Activated CD8-positive, alpha-beta T cell treated with anti-CD3 and anti-CD28 coated beads, Interleukin-2, amount 10 ng/mL, durations not matched to agents 7 days and 5 days (primary cell): ENCODE results near the gene DENND4B. TPM values are rescaled to one million over a fixed set of nuclear protein-coding genes. Genes with fewer than 3 reads are reported as not detected.

Source experiments
- ATAC-seq: fragments of 150-1000 bp; cut with Tn5 transposase; one replicate; pipeline ENCODE4 v1.10.0; 2021; ENCODE audit warnings: moderate library complexity
- CTCF ChIA-PET: fragments of 350-600 bp; sonication (Branson Sonifier 250); formaldehyde crosslinking; loops from one replicate; lab custom pipeline; 2021; ENCODE audit warnings: antibody characterized with exemption; lab: Charles Lee
- POLR2A ChIA-PET: fragments of 350-600 bp; sonication (Branson Sonifier 250); formaldehyde crosslinking; loops from one replicate; lab custom pipeline; 2021; ENCODE audit warnings: antibody characterized with exemption; lab: Charles Lee
- DNase-seq: peaks from one replicate; pipeline ENCODE4 v3.0.0-alpha.2; 2020
- H3K27ac Mint-ChIP-seq: one replicate; pipeline ENCODE4 v1.8.0; 2021; ENCODE audit warnings: mild to moderate bottlenecking, mixed read lengths
- H3K27me3 Mint-ChIP-seq: one replicate; pipeline ENCODE4 v1.8.0; 2021; ENCODE audit warnings: low read depth, mixed read lengths
- H3K36me3 Mint-ChIP-seq: one replicate; pipeline ENCODE4 v1.8.0; 2021; ENCODE audit warnings: low read depth, mixed read lengths
- H3K4me1 Mint-ChIP-seq: one replicate; pipeline ENCODE4 v1.8.0; 2021; ENCODE audit warnings: low read depth, mixed read lengths
- H3K4me3 Mint-ChIP-seq: one replicate; pipeline ENCODE4 v1.8.0; 2021; ENCODE audit warnings: mild to moderate bottlenecking, mixed read lengths
- H3K9me3 Mint-ChIP-seq: one replicate; pipeline ENCODE4 v1.8.0; 2022; ENCODE audit warnings: mixed read lengths; ENCODE audit not compliant: insufficient read depth
- total RNA-seq, 2 experiments: library from RNA; stranded (reverse); gene quantifications; one replicate each; pipeline ENCODE4 v1.2.3, GENCODE V29; 2021

DENND4B gene
- total RNA-seq, 2 experiments from 2014 or later, result 140 to 143 TPM

GRCh38 chr1:153945131-153945794 lies 1.3 kb downstream of the DENND4B start:
- H3K27me3 Mint-ChIP-seq, result no peaks in the 10 kb centered on the region
- H3K9me3 Mint-ChIP-seq, result no peaks in the 10 kb centered on the region
- ChIA-PET POLR2A (interaction anchor here (0.6 to 5.9 kb wide), 23 partner anchors 9 to 286 kb away, joined by 3 to 71 read pairs (median 4); partner anchors contain the start of genes CREB3L4, CRTC2, GATAD2B and JTB), CTCF (interaction anchor here (0.8 to 5.5 kb wide), 23 partner anchors 12 to 410 kb away, joined by 3 to 70 read pairs (median 6); partner anchors contain the start of genes CREB3L4, CRTC2, GATAD2B and ILF2)
- peak overlapping the region; percentile 96 for H3K4me3 Mint-ChIP-seq
- peaks cover 26% of the 10 kb centered on the region for H3K4me1 Mint-ChIP-seq
- H3K36me3 Mint-ChIP-seq, result peaks cover 71% of the 10 kb centered on the region
- peak overlapping the region; percentile 97 for H3K27ac Mint-ChIP-seq
- DNase-seq (peak; percentile 93), ATAC-seq (peak; percentile 74)

DNA sequence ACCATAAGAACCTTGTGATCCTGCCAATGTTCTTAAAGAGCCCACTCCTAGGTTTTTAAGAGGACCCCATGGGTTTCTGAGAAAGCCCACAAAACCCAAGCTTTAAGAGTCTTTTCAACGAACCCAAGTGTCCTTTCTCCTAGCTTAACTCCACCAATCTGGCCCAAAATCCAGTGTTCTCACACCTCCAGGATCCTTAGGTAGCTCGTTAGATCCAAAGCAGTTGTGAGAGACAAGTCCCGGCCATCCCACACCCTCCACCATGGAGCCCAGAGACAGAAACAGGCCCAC lies 1.7 kb downstream of the DENND4B start:
- ATAC-seq, result no peak
- CTCF ChIA-PET, result interaction anchor here (0.8 to 5.5 kb wide), 17 partner anchors 13 to 410 kb away, joined by 3 to 70 read pairs (median 4); partner anchors contain the start of genes CREB3L4, CRTC2, GATAD2B and ILF2

GRCh38 chr1:153944005-153944826 lies 2.3 kb downstream of the DENND4B start:
- H3K4me3 Mint-ChIP-seq, result peak overlapping the region; percentile 96
- no peaks in the 10 kb centered on the region for H3K9me3 Mint-ChIP-seq
- peaks cover 77% of the 10 kb centered on the region for H3K36me3 Mint-ChIP-seq
- H3K4me1 Mint-ChIP-seq, result peaks cover 26% of the 10 kb centered on the region
- DNase-seq, result peak; percentile 50
- ChIA-PET POLR2A (interaction anchor here (0.6 to 5.9 kb wide), 18 partner anchors 8 to 329 kb away, joined by 3 to 71 read pairs (median 6); partner anchors contain the start of genes CREB3L4, CRTC2, GATAD2B and JTB), CTCF (interaction anchor here (0.8 to 5.5 kb wide), 15 partner anchors 13 to 409 kb away, joined by 3 to 70 read pairs (median 4); partner anchors contain the start of genes CREB3L4, CRTC2, GATAD2B and JTB)
- no peak for ATAC-seq
- H3K27ac Mint-ChIP-seq, result peak overlapping the region; percentile 97
- H3K27me3 Mint-ChIP-seq, result no peaks in the 10 kb centered on the region

More for the DNA sequence above, 1.7 kb downstream of the DENND4B start:
- Mint-ChIP-seq H3K27me3 (no peaks in the 10 kb centered on the region), H3K27ac (peak overlapping the region; percentile 97), H3K9me3 (no peaks in the 10 kb centered on the region), H3K4me1 (peaks cover 26% of the 10 kb centered on the region), H3K4me3 (peak overlapping the region; percentile 96), H3K36me3 (peaks cover 71% of the 10 kb centered on the region)
- DNase-seq, result no peak
- POLR2A ChIA-PET, result interaction anchor here (0.6 to 5.9 kb wide), 19 partner anchors 8 to 285 kb away, joined by 3 to 71 read pairs (median 6); partner anchors contain the start of genes CREB3L4, CRTC2, GATAD2B and JTB

- ChIA-PET POLR2A (interaction anchor here (4.5 to 5.9 kb wide), 2 partner anchors 14 to 20 kb away, joined by 63 to 71 read pairs; partner anchors contain the start of genes CRTC2 and GATAD2B), CTCF (interaction anchor here (1.1 to 5.5 kb wide), 3 partner anchors 14 to 145 kb away, joined by 3 to 70 read pairs (median 48); partner anchors contain the start of genes CRTC2 and GATAD2B)
- no peak for DNase-seq
- no peak for ATAC-seq
- H3K27ac Mint-ChIP-seq, result peak overlapping the region; percentile 97
- no peaks in the 10 kb centered on the region for H3K27me3 Mint-ChIP-seq
- no peaks in the 10 kb centered on the region for H3K9me3 Mint-ChIP-seq
- peaks cover 73% of the 10 kb centered on the region for H3K36me3 Mint-ChIP-seq
- peaks cover 26% of the 10 kb centered on the region for H3K4me1 Mint-ChIP-seq
- H3K4me3 Mint-ChIP-seq, result no peak overlapping the region
These were observed 3.6 kb downstream of the DENND4B start for GRCh38 chr1:153942766-153943549.

DNA sequence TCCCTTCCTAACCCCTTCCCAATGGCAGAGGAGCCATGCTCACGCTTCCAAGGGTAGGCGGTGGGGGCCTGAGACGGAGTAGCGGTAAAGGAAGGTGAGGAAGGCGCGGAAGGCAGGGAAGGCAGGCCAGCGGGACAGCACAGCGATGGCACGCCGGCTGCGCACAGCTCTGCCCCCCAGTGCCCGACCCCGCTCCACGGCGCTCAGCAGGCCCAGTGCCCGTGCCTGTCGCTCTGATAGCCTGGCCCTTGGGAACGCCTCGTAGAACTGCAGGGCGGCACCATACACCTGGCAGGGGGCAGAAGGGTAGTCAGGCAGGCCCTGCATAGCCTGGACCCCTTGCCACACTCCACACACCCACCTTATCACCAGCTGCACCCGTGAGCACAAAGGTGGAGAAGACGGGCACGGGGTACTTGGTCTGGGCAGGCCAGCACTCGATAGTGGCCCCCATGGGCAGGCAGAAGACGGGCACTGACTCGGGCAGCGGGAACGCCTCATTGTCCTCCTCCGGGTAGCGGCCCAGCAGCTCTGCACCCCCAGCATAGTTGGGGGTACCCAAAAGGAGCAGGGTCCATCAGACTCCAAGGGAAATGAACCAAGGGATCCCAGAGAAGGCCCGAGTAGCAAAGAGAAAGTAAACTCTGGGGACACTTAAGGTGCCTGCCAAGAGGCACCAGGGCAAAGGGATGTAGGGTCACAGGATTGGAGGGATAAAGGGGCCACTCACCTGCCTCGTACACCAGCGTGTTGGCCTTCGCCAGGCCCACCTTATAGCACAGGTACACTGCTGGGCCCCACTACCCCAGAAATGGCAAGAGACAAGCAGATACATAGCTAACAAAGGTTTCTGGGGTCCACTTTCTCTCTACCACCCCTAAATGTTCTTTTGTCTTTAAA lies 4.4 kb downstream of the DENND4B start:
- CTCF ChIA-PET, result interaction anchor here (1.1 kb wide), 1 partner anchor 144 kb away, joined by 3 read pairs; no protein-coding TSS in a partner anchor

DNA sequence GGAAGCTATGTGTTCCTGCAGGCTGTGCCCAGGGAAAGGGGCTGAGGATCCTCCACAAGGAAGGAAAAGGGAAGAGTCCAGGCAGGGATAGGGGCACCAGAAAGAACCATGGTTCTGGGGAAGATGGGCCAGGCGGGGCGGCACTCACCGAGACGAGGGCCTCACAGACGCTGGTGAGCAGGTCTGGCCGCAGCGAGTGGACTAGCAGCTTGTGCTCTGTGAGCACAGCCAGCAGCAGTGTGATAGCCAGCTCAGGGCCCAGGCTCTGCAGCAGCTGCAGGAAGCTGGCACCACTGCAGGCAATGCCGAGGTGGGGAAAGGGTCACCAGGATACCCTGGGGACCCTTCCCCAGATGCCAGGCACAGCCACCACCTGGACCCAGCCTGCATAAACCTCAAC lies 5.8 kb downstream of the DENND4B start:
- ATAC-seq (no peak), DNase-seq (no peak)
- peaks cover 18% of the 10 kb centered on the region for H3K4me1 Mint-ChIP-seq
- peak overlapping the region; percentile 39 for H3K27ac Mint-ChIP-seq
- peaks cover 83% of the 10 kb centered on the region for H3K36me3 Mint-ChIP-seq
- H3K27me3 Mint-ChIP-seq, result no peaks in the 10 kb centered on the region
- no peak overlapping the region for H3K4me3 Mint-ChIP-seq
- no peaks in the 10 kb centered on the region for H3K9me3 Mint-ChIP-seq
- POLR2A ChIA-PET, result interaction anchor here (1.3 to 2.1 kb wide), 2 partner anchors 17 to 49 kb away, joined by 4 to 11 read pairs; partner anchors contain the start of gene GATAD2B
- CTCF ChIA-PET, result interaction anchor here (1.2 to 2.0 kb wide), 3 partner anchors 17 to 144 kb away, joined by 3 to 5 read pairs (median 4); partner anchors contain the start of genes CREB3L4 and GATAD2B

More for the DNA sequence above, 4.4 kb downstream of the DENND4B start:
- H3K9me3 Mint-ChIP-seq, result no peaks in the 10 kb centered on the region
- no peak overlapping the region for H3K4me3 Mint-ChIP-seq
- peak overlapping the region; percentile 43 for H3K27ac Mint-ChIP-seq
- POLR2A ChIA-PET, result interaction anchor here (1.3 kb wide), 1 partner anchor 48 kb away, joined by 4 read pairs; no protein-coding TSS in a partner anchor
- H3K36me3 Mint-ChIP-seq, result peaks cover 75% of the 10 kb centered on the region
- DNase-seq, result no peak
- no peak for ATAC-seq
- H3K27me3 Mint-ChIP-seq, result no peaks in the 10 kb centered on the region
- H3K4me1 Mint-ChIP-seq, result peaks cover 23% of the 10 kb centered on the region

GRCh38 chr1:153939476-153939875 lies 7.0 kb downstream of the DENND4B start:
- H3K27ac Mint-ChIP-seq, result no peak overlapping the region
- H3K4me3 Mint-ChIP-seq, result no peak overlapping the region
- no peaks in the 10 kb centered on the region for H3K27me3 Mint-ChIP-seq
- peaks cover 86% of the 10 kb centered on the region for H3K36me3 Mint-ChIP-seq
- POLR2A ChIA-PET, result interaction anchor here (0.7 to 2.1 kb wide), 3 partner anchors 10 to 16 kb away, joined by 4 to 11 read pairs (median 7); partner anchors contain the start of gene GATAD2B
- no peaks in the 10 kb centered on the region for H3K9me3 Mint-ChIP-seq
- DNase-seq (no peak), ATAC-seq (no peak)
- CTCF ChIA-PET, result interaction anchor here (1.3 to 2.0 kb wide), 3 partner anchors 10 to 28 kb away, joined by 4 to 5 read pairs (median 4); partner anchors contain the start of genes CREB3L4 and GATAD2B
- peaks cover 14% of the 10 kb centered on the region for H3K4me1 Mint-ChIP-seq

DNA sequence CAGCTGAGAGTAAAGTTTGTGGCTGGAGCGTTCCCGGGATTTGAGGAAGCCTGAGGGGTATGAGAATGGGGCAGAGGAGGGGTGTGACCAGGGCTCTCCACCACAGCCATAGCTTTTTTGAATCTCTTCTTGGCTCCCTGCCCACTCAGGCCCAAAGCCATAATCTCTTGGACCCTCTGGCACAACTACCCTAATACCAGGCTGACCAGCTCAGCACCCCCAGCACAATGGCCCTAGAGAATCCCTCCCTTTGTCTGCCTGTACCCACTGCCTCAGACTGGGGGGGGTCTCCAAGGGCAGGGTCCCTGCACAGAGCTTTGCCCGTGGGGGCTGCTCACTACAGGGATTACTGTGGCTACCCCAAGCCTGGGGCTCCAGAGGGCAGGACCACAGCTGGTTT lies 7.5 kb downstream of the DENND4B start:
- CTCF ChIA-PET, result interaction anchor here (1.3 to 2.0 kb wide), 2 partner anchors 10 to 28 kb away, joined by 4 read pairs; partner anchors contain the start of gene CREB3L4
- POLR2A ChIA-PET, result interaction anchor here (1.4 to 2.1 kb wide), 2 partner anchors 9 to 15 kb away, joined by 7 to 11 read pairs; partner anchors contain the start of gene GATAD2B
- no peak overlapping the region for H3K27ac Mint-ChIP-seq

DNA sequence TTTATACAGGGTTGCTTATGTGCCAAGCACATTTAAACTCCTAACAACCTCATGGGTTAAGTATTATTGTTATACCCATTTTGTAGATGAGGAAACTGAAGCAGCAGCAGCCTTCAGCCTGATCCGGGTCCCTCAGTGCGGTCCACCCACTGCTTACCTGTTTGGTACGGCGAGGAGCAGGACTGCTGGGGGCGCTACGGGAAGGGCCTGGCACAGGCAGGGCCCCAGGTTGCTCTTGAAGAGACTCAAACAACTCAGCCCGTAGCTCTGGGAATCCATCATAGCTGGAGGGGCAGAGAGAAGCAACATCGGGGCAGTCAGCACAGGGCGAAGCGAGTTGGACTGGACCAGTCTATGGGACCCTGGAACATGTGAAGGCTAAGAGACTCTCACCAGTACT lies 9.2 kb downstream of the DENND4B start:
- H3K4me3 Mint-ChIP-seq, result no peak overlapping the region
- peaks cover 86% of the 10 kb centered on the region for H3K36me3 Mint-ChIP-seq
- no peaks in the 10 kb centered on the region for H3K9me3 Mint-ChIP-seq
- no peaks in the 10 kb centered on the region for H3K4me1 Mint-ChIP-seq
- ATAC-seq, result no peak
- no peaks in the 10 kb centered on the region for H3K27me3 Mint-ChIP-seq
- ChIA-PET CTCF (no interaction called here), POLR2A (interaction anchor here (1.2 kb wide), 1 partner anchor 8 kb away, joined by 3 read pairs; no protein-coding TSS in a partner anchor)
- H3K27ac Mint-ChIP-seq, result no peak overlapping the region
- no peak for DNase-seq

More for the DNA sequence above, 7.5 kb downstream of the DENND4B start:
- no peak for ATAC-seq
- H3K4me3 Mint-ChIP-seq, result no peak overlapping the region
- no peaks in the 10 kb centered on the region for H3K27me3 Mint-ChIP-seq
- H3K9me3 Mint-ChIP-seq, result no peaks in the 10 kb centered on the region
- peaks cover 9% of the 10 kb centered on the region for H3K4me1 Mint-ChIP-seq
- DNase-seq, result no peak
- peaks cover 87% of the 10 kb centered on the region for H3K36me3 Mint-ChIP-seq
